Measurements from ENCODE around the gene TBCB. TPM values are rescaled to one million over a fixed set of nuclear protein-coding genes. Genes with fewer than 3 reads are reported as not detected.

Gene TBCB
- total and polyA plus RNA-seq, 9 donors, result 94.3 to 175 (median 144) TPM

GRCh38 chr19:36090910-36091695 is 24.2 kb upstream of the TBCB start:
- 76 to 91% (median 78%) methylated on average over 13 of the region's 13 CpGs for WGBS, 3 donors
- no peak overlapping the region for H3K4me3 ChIP-seq
- no peaks in the 10 kb centered on the region for H3K36me3 ChIP-seq

GRCh38 chr19:36092566-36092965 is 22.7 kb upstream of the TBCB start:
- DNase-seq, result no peak
- no peak for TF ChIP-seq CTCF (IDR thresholded peaks at IDR 0.05)
- TF ChIP-seq EP300 (IDR thresholded peaks at IDR 0.05), result no peak
- TF ChIP-seq POLR2A (IDR thresholded peaks at IDR 0.05), result no peak
- intact Hi-C loops (cut with DNase I), result no loop called here
- 84 to 93% (median 89%) methylated on average over 4 to 7 of the region's 7 CpGs for WGBS, 3 donors
- Histone ChIP-seq H3K4me1 (ENCODE audit: insufficient read depth) (no peaks in the 10 kb centered on the region), H3K4me3 (no peak overlapping the region), H3K27me3 (no peaks in the 10 kb centered on the region), H3K36me3 (no peaks in the 10 kb centered on the region), H3K27ac (no peak overlapping the region), H3K9me3 (no peaks in the 10 kb centered on the region)

More at GRCh38 chr19:36090910-36091695, 24.2 kb upstream of the TBCB start:
- TF ChIP-seq POLR2A (IDR thresholded peaks at IDR 0.05) (no peak), EP300 (IDR thresholded peaks at IDR 0.05) (no peak), CTCF (IDR thresholded peaks at IDR 0.05) (no peak)
- intact Hi-C loops (cut with DNase I), result no loop called here
- Histone ChIP-seq H3K27ac (no peak overlapping the region), H3K4me1 (ENCODE audit: insufficient read depth) (no peaks in the 10 kb centered on the region), H3K27me3 (no peaks in the 10 kb centered on the region), H3K9me3 (no peaks in the 10 kb centered on the region)
- no peak for DNase-seq

GRCh38 chr19:36093146-36093662 is 22.1 kb upstream of the TBCB start:
- intact Hi-C loops (cut with DNase I), result no loop called here
- no peak overlapping the region for H3K4me3 ChIP-seq
- no peaks in the 10 kb centered on the region for H3K36me3 ChIP-seq
- TF ChIP-seq POLR2A (IDR thresholded peaks at IDR 0.05) (no peak), CTCF (IDR thresholded peaks at IDR 0.05) (no peak), EP300 (IDR thresholded peaks at IDR 0.05) (no peak)
- WGBS, 3 donors, result 14 to 25% (median 19%) methylated on average over 5 of the region's 5 CpGs
- no peaks in the 10 kb centered on the region for H3K4me1 ChIP-seq (ENCODE audit: insufficient read depth)
- H3K27ac ChIP-seq, result no peak overlapping the region
- no peaks in the 10 kb centered on the region for H3K9me3 ChIP-seq
- no peaks in the 10 kb centered on the region for H3K27me3 ChIP-seq
- DNase-seq, result no peak

- no peak overlapping the region for H3K27ac ChIP-seq
- intact Hi-C loops (cut with DNase I), result no loop called here
- H3K36me3 ChIP-seq, result no peaks in the 10 kb centered on the region
- WGBS, 3 donors, result 42 to 70% (median 52%) methylated on average over 6 of the region's 6 CpGs
- no peak overlapping the region for H3K4me3 ChIP-seq
- H3K27me3 ChIP-seq, result no peaks in the 10 kb centered on the region
- TF ChIP-seq EP300 (IDR thresholded peaks at IDR 0.05) (no peak), POLR2A (IDR thresholded peaks at IDR 0.05) (no peak), CTCF (IDR thresholded peaks at IDR 0.05) (no peak)
- no peak for DNase-seq
- H3K9me3 ChIP-seq, result no peaks in the 10 kb centered on the region
- H3K4me1 ChIP-seq (ENCODE audit: insufficient read depth), result no peaks in the 10 kb centered on the region
Measured at GRCh38 chr19:36093687-36094086, 21.6 kb upstream of the TBCB start.

Measured in ovary (tissue), 9 donors.